22Rv1 (cell line): ENCODE data around the gene TAF11L11.
"Not testable (repeated sequence)": the region's sequence is repeated elsewhere in the genome, so short reads cannot be mapped to it uniquely, and the experiment has no call there.

Source experiments
- H3K27ac ChIP-seq: fragments of 450-650 bp; 2 replicates; pipeline ENCODE4 v1.5.1; 2017
- CTCF ChIP-seq: fragments of 450-650 bp; IDR thresholded peaks from 2 replicates; pipeline ENCODE4 v1.5.1; 2017; ENCODE audit warnings: mild to moderate bottlenecking
- ZFX ChIP-seq: fragments of 450-650 bp; IDR thresholded peaks from 2 replicates; pipeline ENCODE4 v1.6.1; 2017; ENCODE audit warnings: antibody characterized with exemption, borderline replicate concordance

Gene TAF11L11

GRCh38 chr5:17625686-17626085 is 21.7 kb downstream of the TAF11L11 start:
- TF ChIP-seq CTCF (no peak), ZFX (no peak)
- H3K27ac ChIP-seq, result no peak overlapping the region

- H3K27ac ChIP-seq, result not testable (repeated sequence)
Measured at GRCh38 chr5:17631788-17632187, 27.8 kb downstream of the TAF11L11 start, which contains the start of gene TAF11L13. Gene TAF11L13 (plus strand): TSS chr5:17632088.

DNA sequence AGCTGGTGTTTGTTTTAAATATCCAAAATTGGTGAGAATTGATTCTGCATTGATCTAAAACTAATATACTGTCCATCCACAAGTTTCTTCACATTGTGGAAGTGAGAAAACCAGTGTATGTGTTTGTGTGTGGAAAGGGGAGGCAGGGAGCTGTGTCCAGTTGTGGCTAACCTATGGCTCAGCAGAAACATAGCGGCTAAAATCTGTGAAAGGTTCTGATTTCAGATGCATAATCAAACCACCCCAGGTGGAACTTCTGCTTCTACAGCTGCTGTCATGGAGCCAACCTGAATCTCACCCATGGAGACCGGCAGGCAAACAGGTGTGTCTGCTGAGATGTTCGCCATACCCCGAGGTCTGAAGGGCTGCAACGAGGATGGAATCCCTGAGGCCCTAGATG is 30.2 kb downstream of the TAF11L11 start, which contains the start of gene TAF11L14:
TAF11L14 (plus strand) TSS at position 301 of the 400 bp plus-strand sequence.
- no peak for TF ChIP-seq ZFX
- TF ChIP-seq CTCF, result no peak
- no peak within 1 kb of the TSS for H3K27ac ChIP-seq

DNA sequence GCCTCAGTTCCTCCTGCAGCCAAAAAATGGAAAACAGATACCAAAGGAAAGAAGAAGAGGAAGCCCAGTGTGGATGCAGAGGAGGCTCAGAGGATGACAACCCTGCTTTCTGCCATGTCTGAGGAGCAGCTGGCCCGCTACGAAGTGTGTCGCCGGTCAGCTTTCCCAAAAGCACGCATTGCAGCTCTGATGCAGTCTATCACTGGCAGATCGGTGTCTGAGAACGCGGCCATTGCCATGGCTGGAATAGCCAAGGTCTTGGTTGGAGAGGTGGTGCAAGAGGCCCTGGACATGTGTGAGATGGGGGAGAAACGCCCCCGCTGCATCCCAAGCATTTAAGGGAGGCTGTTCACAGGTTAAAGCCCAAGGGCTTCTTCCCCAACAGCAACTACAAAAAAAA is 45.2 kb downstream of the TAF11L11 start:
- H3K27ac ChIP-seq, result not testable (repeated sequence)

DNA sequence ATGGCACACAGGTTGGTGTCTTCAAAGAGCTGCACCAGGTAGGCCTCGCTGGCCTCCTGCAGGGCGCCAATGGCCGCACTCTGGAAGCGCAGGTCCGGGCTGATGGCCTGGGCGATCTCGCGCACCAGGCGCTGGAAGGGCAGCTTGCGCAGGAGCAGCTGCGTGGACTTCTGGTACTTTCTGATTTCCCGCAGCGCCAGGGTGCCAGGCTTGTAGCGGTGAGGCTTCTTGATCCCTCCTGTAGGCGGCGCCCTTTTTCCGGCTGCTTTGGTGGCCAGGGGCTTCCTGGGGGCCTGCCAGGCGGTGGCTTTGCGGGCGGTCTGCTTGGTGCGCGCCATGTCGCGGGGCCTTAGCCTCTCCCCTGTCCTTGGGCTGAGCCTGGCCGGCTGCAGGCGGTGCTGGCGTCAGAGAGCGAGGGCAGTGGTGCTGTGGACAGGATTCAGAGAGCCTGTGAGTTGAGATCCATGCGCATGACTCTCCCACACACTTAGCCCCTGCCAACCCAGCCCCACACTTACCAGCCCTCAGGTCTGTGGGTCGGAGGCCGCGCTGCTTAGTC is 51.3 kb downstream of the TAF11L11 start:
- not testable (repeated sequence) for H3K27ac ChIP-seq
